Loucy (cell line): ENCODE measurements around the gene KCNT1.

Experiments
- H2AFZ ChIP-seq: fragments of 200-600 bp; sonication (generic); 2 replicates; pipeline ENCODE4 v1.6.0; 2016; ENCODE audit warnings: antibody characterized with exemption, mild to moderate bottlenecking, low read length, moderate library complexity
- H3F3A ChIP-seq: fragments of 200-600 bp; 2 replicates; pipeline ENCODE4 v1.6.0; 2016; ENCODE audit warnings: antibody characterized with exemption, low read depth, mild to moderate bottlenecking
- H3K27me3 ChIP-seq: fragments of 200-600 bp; sonication (generic); 2 replicates; pipeline ENCODE4 v1.6.1; 2014; ENCODE audit warnings: low read length, mild to moderate bottlenecking; ENCODE audit not compliant: insufficient read depth, poor library complexity, severe bottlenecking
- H3K36me3 ChIP-seq: fragments of 200-600 bp; sonication (generic); 2 replicates; pipeline ENCODE4 v1.6.1; 2016; ENCODE audit warnings: low read length; ENCODE audit not compliant: insufficient read depth
- H3K4me1 ChIP-seq: fragments of 200-600 bp; sonication (generic); 2 replicates; pipeline ENCODE4 v1.5.1; 2014; ENCODE audit warnings: low read length, mild to moderate bottlenecking; ENCODE audit not compliant: insufficient read depth, poor library complexity, severe bottlenecking
- H3K4me2 ChIP-seq: fragments of 200-600 bp; sonication (generic); 2 replicates; pipeline ENCODE4 v1.6.0; 2014; ENCODE audit warnings: antibody characterized with exemption, low read length, low read depth, mild to moderate bottlenecking; ENCODE audit not compliant: poor library complexity, severe bottlenecking
- H3K4me3 ChIP-seq: fragments of 200-600 bp; sonication (generic); 2 replicates; pipeline ENCODE4 v1.5.1; 2014; ENCODE audit warnings: low read length, mild to moderate bottlenecking, mixed read lengths; ENCODE audit not compliant: poor library complexity, severe bottlenecking
- H3K79me2 ChIP-seq: fragments of 200-600 bp; sonication (generic); 2 replicates; pipeline ENCODE4 v1.6.1; 2014; ENCODE audit warnings: low read length; ENCODE audit not compliant: insufficient read depth
- H3K9ac ChIP-seq: fragments of 200-600 bp; sonication (generic); 2 replicates; pipeline ENCODE4 v1.6.0; 2014; ENCODE audit warnings: mild to moderate bottlenecking, low read depth, low read length, moderate library complexity; ENCODE audit not compliant: poor library complexity, severe bottlenecking
- H3K9me2 ChIP-seq: fragments of 200-600 bp; sonication (generic); replicated peaks from 2 replicates; pipeline ENCODE4 v1.6.1; 2016; ENCODE audit warnings: low read depth, low read length, mixed read lengths
- H3K9me3 ChIP-seq: fragments of 200-600 bp; sonication (generic); 2 replicates; pipeline ENCODE4 v1.6.1; 2014; ENCODE audit warnings: mild to moderate bottlenecking, antibody characterized with exemption, low read length, low read depth; ENCODE audit not compliant: insufficient read depth
- H4K20me1 ChIP-seq: fragments of 200-600 bp; sonication (generic); 2 replicates; pipeline ENCODE4 v1.6.0; 2014; ENCODE audit warnings: antibody characterized with exemption, low read length, mild to moderate bottlenecking; ENCODE audit not compliant: insufficient read depth, poor library complexity, severe bottlenecking
- EZH2phosphoT487 ChIP-seq: fragments of 200-600 bp; IDR thresholded peaks from 2 replicates; pipeline ENCODE4 v1.6.1; 2018; ENCODE audit warnings: antibody characterized with exemption, mild to moderate bottlenecking, moderate library complexity, borderline replicate concordance
- TF ChIP-seq, protein P1 (sequence below): fragments of 200-600 bp; sonication (generic); conservative IDR thresholded peaks from 2 replicates; pipeline ENCODE4 v1.5.1; 2014; ENCODE audit warnings: mild to moderate bottlenecking, antibody characterized with exemption, low read length

Gene KCNT1

GRCh38 chr9:135696446-135696845, 5.5 kb upstream of the KCNT1 start:
- Histone ChIP-seq H3F3A (no peaks in the 10 kb centered on the region), H3K4me1 (no peaks in the 10 kb centered on the region), H3K9me3 (no peaks in the 10 kb centered on the region; the same call in 1 of the 2 replicates), H3K36me3 (no peaks in the 10 kb centered on the region), H3K79me2 (no peaks in the 10 kb centered on the region), H2AFZ (no peak overlapping the region), H4K20me1 (no peaks in the 10 kb centered on the region), H3K9ac (no peak overlapping the region), H3K4me2 (no peak overlapping the region), H3K27me3 (no peaks in the 10 kb centered on the region), H3K4me3 (no peak overlapping the region), H3K9me2 (no peaks in the 10 kb centered on the region)
- TF ChIP-seq EZH2phosphoT487 = no peak
- TF ChIP-seq, protein P1, sequence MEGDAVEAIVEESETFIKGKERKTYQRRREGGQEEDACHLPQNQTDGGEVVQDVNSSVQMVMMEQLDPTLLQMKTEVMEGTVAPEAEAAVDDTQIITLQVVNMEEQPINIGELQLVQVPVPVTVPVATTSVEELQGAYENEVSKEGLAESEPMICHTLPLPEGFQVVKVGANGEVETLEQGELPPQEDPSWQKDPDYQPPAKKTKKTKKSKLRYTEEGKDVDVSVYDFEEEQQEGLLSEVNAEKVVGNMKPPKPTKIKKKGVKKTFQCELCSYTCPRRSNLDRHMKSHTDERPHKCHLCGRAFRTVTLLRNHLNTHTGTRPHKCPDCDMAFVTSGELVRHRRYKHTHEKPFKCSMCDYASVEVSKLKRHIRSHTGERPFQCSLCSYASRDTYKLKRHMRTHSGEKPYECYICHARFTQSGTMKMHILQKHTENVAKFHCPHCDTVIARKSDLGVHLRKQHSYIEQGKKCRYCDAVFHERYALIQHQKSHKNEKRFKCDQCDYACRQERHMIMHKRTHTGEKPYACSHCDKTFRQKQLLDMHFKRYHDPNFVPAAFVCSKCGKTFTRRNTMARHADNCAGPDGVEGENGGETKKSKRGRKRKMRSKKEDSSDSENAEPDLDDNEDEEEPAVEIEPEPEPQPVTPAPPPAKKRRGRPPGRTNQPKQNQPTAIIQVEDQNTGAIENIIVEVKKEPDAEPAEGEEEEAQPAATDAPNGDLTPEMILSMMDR = no peak

DNA sequence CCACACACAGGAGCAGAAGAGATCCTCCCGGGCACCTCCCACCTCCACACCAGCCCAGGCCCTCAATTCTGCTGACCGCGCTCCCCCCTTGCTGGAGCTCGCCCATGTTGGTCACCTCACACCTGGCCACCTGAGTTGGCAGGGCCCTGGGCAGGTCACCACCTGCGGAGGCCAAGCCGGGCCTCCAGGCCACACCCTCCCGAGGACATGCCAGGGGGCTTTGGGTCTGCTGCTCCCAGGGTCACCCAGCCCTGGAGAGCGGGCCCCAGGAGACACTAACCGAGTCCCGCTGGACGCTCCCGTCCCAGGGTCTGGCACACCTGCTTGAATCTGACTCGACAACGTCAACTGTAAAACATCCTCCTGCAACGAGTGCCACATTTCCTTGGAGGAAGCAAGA, 4.8 kb upstream of the KCNT1 start:
- no peaks in the 10 kb centered on the region for H3K79me2 ChIP-seq
- H3K9ac ChIP-seq = no peak overlapping the region
- TF ChIP-seq EZH2phosphoT487 = no peak
- TF ChIP-seq, protein P1 = no peak
- H3F3A ChIP-seq = no peaks in the 10 kb centered on the region
- no peaks in the 10 kb centered on the region for H3K9me2 ChIP-seq
- no peak overlapping the region for H2AFZ ChIP-seq
- no peaks in the 10 kb centered on the region for H3K4me1 ChIP-seq
- H3K27me3 ChIP-seq = no peaks in the 10 kb centered on the region
- H4K20me1 ChIP-seq = no peaks in the 10 kb centered on the region
- H3K36me3 ChIP-seq = no peaks in the 10 kb centered on the region
- H3K9me3 ChIP-seq = no peaks in the 10 kb centered on the region; the same call in 1 of the 2 replicates
- no peak overlapping the region for H3K4me3 ChIP-seq
- H3K4me2 ChIP-seq = no peak overlapping the region

- Histone ChIP-seq H3K4me1 (no peaks in the 10 kb centered on the region), H3K79me2 (no peaks in the 10 kb centered on the region), H3K4me3 (no peak overlapping the region), H3F3A (no peaks in the 10 kb centered on the region), H3K9me2 (no peaks in the 10 kb centered on the region), H3K9ac (no peak overlapping the region), H3K27me3 (no peaks in the 10 kb centered on the region), H4K20me1 (no peaks in the 10 kb centered on the region), H3K36me3 (no peaks in the 10 kb centered on the region), H3K4me2 (no peak overlapping the region), H3K9me3 (no peaks in the 10 kb centered on the region; the same call in 1 of the 2 replicates), H2AFZ (no peak overlapping the region)
- TF ChIP-seq EZH2phosphoT487 = no peak
- TF ChIP-seq, protein P1 = no peak
These were observed 3.7 kb upstream of the KCNT1 start for GRCh38 chr9:135698236-135698635.
